Measurements from ENCODE around the gene HNRNPUL2.

Gene HNRNPUL2

DNA sequence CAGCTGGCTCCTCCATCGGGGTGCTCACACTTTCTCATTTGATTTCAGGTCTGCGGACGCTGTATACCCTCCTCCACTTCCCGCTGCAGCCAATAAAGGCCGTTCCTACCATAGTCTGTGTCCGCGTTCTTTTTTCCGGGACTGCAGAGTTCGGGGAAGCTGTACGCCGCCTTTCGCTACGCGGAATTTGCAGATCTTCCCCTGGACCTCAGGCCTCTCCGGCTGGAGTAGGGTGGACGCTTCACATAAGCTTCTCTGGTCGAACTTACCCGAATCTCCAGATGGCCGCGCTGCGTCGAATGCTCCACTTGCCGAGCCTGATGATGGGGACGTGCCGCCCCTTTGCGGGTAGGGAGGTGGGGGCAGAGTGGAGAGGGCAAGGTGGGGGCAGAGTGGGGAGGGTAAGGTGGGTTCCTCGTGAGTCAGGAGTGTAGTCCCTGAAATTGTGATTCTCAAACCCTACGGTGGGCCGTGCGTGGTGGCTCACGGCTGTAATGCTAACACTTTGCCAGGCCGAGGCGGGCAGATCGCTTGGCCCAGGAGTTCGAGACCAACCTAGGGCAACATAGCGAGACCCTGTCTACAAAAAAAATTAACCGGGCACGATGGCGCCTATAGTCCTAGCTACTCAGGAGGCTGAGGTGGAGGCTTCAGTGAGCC is 61.5 kb downstream of the HNRNPUL2 start:
- peak; percentile 72 for DNase-seq

DNA sequence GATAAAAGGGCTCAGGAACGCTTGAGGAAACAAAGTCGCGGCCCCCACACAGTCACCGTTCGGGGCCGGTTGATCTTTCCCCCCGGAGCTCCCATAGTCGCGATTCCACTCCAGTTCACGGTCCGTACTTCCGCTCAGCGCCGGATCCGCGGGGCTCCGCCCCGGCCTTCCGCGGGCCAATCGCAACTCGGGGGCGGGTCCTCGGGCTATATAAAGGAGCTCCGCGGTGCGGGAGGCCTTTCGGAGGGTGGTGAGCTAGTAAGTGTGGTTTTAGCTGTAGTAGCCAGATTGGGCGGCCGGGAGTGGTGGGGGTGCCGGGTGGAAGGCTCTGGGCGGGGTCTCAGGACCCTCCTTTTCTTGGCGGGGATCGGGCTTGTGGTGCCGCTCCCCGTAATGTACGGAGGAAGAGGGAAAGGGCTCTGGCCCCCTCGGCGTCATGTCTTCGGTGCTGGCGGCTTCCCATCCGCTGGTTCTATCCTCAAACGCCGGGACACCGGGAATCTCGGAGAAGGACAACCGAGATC is 62.1 kb downstream of the HNRNPUL2 start, which contains the start of the genes C11orf98 and CSKMT:
Gene C11orf98 (minus strand): TSS at position 136 of the 524 bp plus-strand sequence. CDS start 41 bp downstream, at position 95.
Gene CSKMT (plus strand): TSS at position 238 of the 524 bp plus-strand sequence. CDS start 568 bp downstream, outside the sequence.
- DNase-seq = peak; percentile 97

DNA sequence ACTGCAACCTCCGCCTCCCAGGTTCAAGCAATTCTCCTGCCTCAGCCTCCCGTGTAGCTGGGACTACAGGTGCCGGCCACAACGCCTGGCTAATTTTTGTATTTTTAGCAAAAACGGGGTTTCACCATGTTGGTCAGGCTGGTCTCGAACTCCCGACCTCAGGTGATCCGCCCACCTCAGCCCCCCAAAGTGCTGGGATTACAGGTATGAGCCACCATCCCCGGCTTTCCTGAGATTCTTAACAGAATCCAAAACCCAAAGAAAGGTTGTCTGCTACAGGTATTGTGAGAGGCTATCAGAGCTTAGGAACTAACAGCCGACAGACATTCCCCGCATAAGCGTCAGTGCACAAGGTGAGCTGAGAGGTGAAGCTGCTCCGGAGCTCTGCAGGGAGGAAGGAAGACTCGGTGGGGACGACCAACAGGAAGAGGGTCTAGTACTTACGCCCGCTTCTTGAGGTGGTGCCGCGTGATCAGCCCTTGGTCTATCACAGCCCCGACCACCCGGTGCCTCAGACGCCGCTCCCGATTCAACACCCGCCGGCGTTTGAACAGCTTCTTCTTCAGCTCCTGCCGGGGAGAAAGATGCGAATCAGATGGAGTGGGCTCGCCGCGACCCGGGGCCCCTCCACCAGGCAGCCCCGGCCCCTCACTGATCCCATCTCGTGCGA is 62.7 kb downstream of the HNRNPUL2 start:
- peak; percentile 68 for DNase-seq
